NCI-H748 treated with DMSO at 0.1 percent for 48 hours (cell line): ENCODE measurements around the gene MYL5.
"Not testable (repeated sequence)": the region's sequence is repeated elsewhere in the genome, so short reads cannot be mapped to it uniquely, and the experiment has no call there.

Experiments
- DNase-seq: peaks from one replicate; lab custom pipeline; 2025; lab: John Stamatoyannopoulos, UW

MYL5 gene

GRCh38 chr4:729336-730315, 55.3 kb downstream of the MYL5 start:
- DNase-seq: no peak

DNA sequence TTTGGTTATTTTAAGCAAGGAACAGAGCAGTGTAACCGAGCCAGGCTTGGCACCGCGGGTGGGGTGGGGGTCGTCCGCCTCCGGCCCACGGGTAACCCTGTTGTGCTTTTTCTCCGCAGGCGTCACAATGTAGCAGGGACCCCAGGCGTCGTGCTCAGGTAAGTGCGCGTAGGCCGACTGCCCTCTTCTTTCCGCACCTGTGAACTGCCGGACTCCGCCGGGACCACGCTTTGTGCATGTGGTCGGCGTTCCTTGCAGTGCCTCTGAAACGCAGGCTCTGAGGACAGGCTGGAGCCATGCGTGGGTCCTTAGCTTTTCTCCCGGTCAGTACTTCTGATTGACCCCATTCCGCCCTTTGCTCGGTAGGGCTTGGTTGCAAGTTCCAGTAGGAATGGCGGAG, 56.2 kb downstream of the MYL5 start:
- DNase-seq: no peak

DNA sequence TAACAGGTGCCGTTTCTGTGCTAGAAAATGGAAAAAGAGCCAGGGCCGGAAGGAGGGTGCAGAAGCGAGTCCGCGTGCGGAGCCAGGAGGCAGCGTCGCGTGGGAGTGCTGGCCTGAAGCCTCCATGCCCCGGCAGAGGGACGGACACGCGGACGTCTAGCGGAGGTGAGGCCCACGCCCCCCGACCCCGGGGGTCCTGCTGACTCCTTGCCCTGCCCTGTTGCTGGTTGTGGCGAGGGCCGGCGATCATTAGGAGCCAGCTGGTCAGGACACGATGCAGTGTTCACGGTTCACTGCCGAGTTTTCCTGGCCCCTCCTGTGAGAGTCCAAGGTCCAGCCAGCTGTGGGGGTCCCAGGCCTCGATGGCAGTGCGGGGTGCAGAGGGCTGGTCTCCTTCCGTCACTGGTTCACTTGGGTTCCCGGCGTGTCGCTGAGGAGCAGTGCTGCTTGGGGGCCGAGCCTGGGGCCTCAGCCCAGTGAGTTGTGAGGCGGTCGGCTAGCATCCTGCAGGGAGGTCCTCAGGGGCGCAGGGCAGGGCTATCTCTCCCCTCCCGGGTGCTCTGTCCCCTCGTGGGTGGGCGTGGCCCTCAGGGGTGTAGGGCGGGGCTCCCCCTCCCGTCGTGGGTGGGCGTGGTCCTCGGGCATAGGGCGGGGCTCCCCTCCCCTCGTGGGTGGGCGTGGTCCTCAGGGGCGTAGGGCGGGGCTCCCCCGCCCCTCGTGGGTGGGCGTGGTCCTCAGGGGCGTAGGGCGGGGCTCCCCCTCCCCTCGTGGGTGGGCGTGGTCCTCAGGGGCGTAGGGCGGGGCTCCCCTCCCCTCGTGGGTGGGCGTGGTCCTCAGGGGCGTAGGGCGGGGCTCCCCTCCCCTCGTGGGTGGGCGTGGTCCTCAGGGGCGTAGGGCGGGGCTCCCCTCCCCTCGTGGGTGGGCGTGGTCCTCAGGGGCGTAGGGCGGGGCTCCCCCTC, 56.9 kb downstream of the MYL5 start:
- not testable (repeated sequence) for DNase-seq
